SH-SY5Y (cell line): ENCODE measurements around the gene SVIL.

ENCODE experiments used
- GATA2 ChIP-seq: IDR thresholded peaks from 2 replicates; pipeline ENCODE4 v1.6.1; 2011; ENCODE audit warnings: mild to moderate bottlenecking, low read depth, low read length
- GATA3 ChIP-seq: IDR thresholded peaks from 2 replicates; pipeline ENCODE4 v1.6.1; 2011; ENCODE audit warnings: low read depth, mild to moderate bottlenecking, low read length, moderate library complexity

GRCh38 chr10:29539412-29539811, 95.4 kb downstream of the SVIL start:
- TF ChIP-seq GATA2 (no peak), GATA3 (no peak)
